HG02970 (cell line): ENCODE data around the gene KIT.

Experiments used
- ATAC-seq: cut with Tn5 transposase; IDR thresholded peaks from one replicate; pipeline ENCODE4 v1.9.1; 2021; ENCODE audit warnings: mild to moderate bottlenecking, moderate library complexity, moderate number of reproducible peaks; ENCODE audit not compliant: unreplicated experiment, low FRiP score

KIT gene

DNA sequence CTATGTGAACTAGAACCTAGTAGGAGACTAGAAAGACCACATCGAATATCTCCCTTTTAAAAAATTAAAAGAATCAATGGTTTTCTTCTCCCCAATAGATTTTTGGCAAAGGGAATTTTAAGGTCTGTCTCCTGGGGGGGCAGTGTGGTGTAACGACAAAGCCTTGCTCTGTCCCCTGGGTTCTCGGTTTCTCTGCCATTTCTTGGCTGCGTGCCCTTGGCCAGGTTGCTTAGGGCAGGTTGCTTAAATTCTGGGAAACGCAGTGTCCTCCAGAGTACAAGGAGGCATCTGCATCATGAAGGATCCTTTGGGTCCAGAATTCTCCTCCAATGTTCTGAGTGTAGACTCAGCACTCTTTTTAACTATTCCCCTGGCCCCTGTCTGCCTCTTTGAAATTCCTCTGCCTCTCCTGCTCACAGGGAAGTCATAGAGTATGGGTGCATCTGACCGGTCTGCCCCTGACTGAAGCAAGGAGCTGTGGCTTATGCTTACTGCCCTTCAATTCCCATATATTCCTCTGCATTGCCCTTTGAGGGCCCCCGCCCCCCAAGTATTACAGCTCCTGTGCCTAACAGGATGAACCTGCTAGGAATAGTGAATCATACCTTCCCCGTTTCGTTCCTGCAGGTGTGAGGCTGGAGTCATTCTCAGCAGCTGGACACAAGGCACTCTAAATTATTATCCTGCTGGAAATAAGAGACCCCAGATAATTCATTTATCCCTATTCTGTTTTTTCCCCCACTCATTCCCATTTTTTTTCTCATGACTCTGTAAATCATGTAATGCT is 2.2 kb downstream of the KIT start:
- ATAC-seq: no peak

DNA sequence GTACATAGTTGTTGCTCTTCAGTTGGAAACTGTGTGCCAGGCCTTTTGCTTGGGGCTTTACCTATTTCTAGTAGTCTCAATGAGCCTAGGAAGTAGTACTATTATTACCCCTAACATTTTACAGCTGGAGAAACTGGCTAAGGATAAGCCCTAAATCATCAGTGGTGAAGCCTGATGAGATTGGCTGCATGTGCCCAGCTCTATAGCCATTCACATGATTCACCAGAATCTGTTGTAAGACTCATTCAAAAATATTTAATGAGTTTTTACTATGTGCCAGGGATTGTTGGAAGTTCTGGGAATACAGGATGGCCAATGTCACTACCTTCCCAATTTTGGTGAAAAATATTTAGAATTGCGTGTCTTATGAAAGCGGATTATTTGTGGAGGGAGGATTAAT is 2.8 kb downstream of the KIT start:
- ATAC-seq: no peak

DNA sequence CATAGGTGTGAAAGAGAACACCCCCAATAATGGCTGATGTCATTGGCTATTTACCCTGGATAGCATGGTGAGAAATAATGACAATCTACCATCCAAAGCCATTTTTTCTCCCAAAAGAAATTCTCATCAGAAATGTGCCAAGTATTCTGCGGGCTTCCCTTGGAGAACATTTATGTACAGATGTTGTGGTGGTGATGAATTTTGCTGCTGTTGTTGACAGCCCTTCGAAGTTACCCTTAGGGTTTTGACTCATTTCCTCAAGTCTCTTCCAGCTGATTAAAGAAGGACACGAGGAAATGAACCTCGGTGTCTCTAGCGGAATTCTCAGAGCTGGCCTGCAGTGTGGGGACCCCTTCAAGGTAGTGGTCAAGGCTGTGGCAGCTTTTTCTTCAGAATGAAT is 3.4 kb downstream of the KIT start:
- no peak for ATAC-seq

DNA sequence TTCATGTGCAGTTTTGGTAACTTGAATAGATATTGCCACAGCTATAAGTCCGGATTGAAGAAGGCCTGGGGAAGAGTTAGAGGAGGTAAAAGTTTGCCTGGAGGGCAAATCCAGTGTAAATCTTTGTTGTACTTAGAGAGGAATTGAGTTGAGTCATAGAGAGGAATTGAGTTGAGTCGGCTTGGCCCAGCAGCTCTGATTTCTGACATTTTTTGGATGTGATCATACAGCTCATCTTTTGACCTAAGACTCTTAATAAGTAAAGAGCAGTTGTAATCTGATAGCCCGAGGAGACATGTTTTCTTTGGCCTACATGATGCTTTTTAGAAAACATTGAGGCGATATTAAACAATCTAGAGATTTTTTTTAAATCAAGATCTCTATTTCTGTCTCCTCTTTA is 3.9 kb downstream of the KIT start:
- no peak for ATAC-seq

DNA sequence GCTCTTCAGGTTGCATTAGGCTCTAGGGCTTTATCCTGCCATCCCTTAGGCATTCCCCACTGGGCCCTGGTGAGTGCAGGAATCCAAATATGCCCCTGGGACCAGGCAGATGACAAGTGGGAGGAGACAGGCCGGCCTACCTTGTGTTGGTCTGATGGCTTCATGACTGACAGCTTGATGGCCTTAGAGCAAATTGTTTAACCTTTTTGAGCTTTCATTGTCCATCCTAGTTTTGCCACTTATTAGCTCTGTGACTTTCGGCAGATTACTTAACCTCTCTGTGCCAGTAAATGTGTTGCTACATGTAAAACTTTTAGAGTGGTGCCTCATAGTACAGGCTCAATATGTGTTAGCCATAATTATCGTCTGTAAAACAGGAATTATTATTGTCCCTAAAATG is 4.4 kb downstream of the KIT start:
- ATAC-seq: no peak

DNA sequence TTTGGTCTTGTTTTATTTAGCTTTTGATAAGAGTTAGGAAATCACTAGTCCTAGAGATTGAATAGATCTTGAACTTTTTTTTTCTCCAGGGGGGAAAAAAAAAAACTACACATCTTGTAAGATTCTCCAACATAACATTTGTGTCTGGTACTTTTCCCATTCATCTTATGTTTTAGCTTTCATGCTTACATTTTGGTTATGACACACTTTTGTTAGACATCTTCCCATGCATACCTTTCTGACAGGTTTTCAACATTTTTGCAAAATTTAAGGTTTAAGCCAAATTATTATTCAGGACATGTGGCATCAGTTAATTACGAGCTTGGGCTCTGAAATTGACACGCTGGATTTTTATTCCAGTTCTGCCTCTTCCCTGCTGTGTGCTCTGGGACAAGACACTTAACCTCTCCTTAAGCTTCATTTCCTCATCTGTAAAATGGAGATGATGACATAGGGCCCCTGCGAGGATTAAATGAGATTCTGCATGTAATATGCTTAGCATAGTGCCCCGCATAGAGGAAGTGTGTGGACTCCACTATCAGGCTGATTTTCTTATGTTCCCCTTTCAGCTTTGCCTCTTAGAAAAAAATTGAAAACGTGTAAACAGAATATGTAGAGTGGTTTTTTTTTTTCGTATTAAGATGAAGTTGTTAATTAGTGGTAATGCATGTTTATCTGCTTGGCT is 5.3 kb downstream of the KIT start:
- no peak for ATAC-seq

DNA sequence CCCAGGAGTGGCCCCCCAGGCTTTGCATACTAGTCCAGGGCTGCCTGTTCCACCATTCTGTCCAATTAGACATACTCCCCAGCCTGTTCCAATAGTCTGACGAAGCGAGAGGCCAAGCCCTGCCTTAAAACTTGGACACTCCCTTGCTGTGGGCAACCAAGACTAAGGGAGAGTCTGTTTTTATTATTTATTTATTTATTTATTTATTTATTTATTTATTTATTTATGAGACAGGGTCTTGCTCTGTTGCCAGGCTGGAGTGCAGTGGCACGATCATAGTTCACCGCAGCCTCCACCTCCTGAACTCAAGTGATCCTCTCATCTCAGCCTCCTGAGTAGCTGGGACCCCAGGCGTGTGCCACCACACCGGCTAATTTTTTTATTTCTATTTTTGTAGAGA is 6.6 kb downstream of the KIT start:
- ATAC-seq: no peak

DNA sequence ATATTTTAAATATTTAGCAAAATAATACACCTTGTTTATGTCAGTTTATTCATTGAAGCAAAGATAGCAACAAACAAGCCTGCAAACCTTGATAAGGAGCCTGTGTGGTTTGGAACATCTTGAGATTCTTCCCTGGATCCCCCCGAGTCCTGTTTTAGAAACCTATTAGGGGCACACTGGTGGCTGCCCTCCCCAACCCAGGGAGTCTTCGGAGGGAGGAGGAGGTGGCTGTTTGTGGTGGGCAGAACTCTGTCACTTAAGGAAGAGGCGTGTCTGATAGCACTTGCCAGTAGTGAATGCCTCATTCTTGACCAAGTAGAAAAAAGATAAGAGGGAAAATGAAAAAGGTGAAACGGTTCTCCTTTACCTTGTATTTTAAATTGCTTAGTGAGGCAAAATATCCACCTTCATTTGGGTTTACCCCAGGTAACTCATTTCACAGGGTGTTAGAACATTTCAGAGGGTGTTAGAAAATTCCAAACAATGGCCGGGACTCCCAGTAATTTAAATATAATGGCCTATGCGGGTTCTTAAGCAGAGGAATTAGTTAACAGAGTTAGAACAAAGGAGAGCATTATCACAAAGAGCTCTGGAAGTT is 10.4 kb downstream of the KIT start:
- no peak for ATAC-seq

DNA sequence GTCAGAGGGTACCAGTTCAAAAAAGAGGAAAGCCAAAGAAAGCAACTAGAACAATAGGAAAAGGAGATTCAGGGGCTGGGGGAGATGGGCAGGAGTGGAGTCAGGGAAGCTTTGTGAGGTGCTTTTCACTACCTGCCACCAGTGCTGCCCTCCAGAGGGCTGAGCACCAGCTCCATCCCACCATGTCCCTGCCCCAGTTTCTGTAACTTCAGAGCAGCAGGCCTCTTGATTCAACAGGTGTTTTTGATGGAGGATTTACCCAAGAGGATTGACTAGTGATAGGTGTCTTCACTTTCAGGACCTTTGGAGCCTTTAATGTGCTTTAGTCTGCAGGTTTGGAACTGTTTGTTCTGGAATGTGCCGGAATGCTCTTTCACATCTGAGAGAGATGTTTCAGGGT is 12.1 kb downstream of the KIT start:
- ATAC-seq: no peak

DNA sequence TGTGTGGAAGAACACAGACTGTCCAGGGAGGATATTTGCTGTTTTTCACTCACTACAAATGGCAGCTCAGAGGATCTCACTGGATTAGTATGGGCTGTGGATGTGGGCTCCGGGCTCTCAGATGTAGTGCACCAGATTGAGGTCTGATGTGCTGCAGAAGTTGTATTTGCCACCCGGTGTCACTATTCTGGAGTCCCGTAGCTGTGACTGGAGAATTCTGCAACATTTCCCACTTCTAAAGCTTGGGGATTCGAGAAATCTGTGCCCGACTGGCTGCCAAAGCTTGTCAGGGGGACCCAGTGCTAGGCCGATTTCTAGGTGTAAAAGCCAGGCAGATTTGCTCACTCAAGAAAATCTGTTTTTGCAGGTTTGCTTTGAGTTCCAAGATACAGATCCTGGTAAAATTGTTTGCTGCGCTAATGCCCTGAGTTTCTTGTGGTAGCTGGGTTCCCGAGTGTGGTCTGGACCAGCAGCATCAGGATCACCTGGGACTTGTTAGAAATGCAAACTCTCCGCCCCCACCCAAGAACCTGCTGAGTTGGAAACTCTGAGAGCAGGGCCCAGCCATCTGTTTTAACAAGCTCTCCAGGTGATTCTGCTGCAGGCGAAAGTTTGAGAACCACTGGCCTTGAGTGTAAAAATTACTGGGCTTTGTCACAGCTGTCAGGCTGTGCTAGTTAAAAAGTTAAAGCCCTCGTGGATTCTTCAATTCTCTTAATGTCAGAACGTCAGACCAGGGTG is 18.1 kb downstream of the KIT start:
- ATAC-seq: no peak

DNA sequence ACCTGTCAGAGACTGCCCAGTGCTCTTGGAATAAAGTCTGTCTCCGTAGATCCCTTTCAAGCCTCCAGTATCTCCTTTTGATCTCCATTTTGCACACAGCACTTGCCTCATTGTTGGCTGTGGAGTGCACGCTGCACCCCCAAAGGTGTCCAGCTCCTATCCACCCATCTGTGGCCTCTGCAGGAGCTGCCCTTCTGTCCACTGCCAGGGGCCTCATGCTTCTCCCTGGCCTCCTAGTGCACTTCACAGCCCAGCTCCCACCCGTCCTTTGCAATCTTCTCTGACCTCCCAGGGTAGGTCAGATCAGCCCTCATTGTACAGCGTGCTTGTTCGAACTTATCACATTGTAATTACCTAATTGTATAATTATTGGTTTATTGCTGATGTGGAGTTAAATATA is 18.9 kb downstream of the KIT start:
- no peak for ATAC-seq

DNA sequence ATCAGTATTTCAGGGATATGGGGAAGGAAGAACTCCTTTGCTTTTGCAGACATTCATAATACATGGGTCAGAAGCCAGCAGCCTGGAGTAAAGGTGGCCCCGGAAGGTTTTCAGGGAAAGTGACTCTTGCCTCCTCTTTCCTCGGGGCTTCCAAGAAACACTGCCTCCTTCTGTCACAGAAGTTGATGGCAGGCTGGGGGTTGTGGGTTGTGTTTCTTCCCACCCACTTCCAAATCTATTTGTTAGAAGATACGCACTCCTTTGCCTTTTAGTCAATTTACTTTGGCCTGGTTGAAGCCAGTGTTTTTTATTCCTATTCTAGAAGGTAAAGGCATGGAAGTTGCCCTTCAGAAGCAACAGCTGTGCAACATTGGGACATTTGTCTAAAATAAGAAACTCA is 19.7 kb downstream of the KIT start:
- no peak for ATAC-seq

DNA sequence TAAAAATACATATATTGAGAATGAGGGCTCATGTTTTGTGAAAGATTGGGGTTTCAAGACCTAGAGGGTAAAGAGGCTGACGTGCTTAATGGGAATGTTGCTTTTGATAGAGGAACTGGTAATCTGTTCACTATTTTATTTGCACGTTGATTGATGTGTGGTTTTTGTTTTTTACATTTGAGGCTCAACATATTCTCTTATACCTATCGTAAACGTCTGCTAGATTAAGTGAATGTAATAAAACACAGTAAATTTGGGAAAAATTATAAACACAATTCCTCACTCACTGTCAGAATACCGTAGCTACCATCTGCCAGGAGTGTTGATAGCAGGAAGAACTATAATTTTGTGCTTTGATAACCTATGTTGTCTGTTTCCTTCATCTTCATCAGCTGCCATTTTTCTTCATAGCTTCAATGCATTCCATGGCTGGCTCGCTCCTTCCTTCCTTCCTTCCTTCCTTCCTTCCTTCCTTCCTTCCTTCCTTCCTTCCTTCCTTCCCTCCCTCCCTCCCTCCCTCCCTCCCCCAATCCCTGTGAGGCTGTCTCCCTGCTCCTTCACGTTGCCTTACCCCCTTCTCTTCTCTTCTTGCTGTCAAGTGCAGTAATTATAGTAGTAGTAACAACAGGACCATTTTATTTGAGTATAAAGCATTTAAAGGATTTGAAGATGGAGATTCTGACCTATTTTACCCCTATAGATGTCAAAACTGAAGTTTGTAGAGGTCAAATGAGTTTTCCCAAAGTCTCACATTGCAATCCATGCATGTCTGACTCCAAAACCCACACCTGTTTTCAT is 20.3 kb downstream of the KIT start:
- ATAC-seq: no peak

DNA sequence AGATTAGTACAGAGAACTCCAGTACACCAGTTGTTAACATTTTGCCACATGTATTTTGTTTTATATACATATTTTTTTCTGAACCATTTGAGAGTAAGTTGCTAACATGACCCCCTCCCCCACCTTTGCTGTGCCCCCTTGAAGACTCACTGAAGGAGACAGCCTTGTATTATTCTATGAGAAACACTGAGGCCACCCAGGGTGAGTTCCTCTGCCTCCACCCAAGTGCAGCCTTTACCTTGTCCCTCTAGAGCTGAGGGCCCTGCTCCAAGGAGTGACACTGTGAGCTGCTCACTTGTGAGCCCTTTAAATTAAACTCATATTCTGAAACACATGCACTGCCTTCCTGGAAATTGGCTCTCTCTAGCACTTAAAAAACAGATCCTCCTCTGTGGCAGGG is 21.1 kb downstream of the KIT start:
- ATAC-seq: no peak

DNA sequence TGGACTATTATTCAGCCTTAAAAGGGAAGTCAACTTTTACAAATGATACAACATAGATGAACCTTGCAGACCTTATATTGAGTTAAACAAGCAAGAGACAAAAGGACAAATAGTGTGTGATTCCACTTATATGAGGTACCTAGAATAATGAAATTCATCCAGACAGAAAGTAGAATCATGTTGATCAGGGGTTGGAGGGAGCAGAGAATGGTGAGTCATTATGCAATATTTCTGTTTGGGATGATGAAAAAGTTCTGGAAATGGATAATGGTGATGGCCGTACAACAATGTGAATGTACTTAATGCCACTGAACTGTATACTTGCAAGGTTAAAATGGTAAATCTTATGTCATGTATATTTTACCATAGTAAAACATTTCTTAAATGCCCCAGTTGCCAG is 22.1 kb downstream of the KIT start:
- no peak for ATAC-seq

DNA sequence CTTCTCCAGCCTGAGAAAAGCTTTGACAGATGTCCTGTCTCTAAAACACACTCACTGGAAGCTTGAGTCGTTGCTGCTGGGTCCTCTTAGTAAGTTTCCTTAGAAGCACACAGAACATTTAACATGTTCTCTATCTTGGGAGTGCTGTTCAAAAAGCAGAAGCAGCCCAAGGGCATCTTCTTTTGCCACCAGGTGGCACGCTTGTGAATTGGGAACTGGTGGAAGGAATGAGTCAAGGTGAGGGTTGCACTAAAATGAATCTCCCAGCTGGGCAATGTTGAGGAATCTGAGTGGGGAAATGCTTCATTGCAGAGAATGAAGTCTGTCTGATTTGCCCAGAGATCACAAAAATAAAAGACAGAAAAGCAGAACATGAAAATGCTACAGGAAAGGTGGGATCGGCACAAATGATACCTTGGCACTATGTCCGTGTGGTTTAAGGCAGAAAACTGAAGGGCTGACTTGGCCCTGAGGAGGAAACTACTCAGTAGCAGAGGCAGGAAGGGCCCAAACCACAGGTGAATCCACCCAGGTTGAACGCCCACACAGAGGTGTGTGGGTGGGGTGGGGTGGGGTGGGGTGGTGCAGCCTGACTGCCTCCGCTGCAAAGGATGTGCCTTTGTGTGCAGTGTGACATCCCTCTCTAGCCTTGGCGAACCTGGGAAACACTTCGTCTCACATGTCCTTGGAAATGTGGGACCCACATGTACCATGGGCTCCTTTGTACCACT is 26.0 kb downstream of the KIT start:
- no peak for ATAC-seq

DNA sequence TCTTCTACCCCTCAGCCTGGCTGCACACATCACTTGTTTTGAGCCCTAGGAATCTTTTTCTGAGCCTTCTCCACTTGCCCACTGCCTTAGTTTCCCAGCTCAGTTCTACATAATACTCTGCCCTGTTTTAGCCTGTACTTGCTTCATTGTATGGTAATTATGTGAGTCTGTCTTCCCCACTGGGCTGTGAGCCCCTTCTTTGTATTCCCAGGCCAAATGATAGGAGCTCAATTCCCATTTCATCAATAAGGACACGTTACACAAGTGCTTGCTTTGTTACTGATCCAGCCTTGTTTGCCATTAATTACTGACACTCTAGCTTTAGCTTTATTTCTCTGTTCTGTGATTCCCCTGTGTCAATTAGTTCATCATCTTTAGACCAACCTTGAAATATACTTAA is 28.1 kb downstream of the KIT start:
- no peak for ATAC-seq

DNA sequence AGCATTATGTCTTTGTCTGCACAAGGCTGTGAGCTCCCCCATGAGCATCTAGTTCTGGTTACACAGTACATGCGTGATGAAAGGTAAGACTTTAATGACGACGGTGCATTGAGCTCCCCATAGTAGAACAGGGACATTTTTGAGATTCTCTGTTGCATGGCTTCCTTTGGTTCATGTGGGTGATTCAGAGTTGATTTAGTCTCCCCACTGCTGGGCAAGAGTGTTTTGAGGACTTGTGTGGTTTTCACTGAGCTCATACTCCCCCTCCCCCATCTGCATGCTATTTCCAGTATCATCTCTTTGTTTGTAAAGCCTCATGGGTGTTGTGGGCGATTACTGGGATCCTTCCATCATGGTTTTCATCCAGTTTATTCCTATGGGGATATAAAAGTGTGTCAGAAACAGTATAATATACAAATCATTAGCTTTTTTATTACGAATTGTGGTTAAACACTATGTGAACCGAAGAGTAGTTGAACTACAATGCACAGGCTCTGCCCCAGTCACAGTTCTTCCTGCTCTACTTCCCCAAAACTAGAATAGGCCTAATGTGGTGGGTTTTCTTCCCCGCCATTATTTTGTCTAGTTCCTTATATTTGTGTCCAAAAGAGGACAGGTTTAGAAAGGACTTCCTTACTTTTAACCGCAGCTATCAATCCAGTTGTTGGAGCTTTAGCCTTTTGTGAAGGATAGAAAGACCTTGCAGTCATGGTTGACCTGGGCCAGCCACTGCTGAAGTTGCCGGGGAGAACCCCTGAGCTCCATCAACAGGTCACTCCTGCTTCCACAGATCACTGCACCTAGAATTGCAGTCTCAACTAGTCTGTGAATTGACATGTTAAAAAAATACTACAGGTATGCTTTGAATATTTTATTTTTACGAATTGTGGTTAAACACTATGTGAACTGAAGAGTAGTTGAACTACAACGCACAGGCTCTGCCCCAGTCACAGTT is 30.4 kb downstream of the KIT start:
- ATAC-seq: no peak

DNA sequence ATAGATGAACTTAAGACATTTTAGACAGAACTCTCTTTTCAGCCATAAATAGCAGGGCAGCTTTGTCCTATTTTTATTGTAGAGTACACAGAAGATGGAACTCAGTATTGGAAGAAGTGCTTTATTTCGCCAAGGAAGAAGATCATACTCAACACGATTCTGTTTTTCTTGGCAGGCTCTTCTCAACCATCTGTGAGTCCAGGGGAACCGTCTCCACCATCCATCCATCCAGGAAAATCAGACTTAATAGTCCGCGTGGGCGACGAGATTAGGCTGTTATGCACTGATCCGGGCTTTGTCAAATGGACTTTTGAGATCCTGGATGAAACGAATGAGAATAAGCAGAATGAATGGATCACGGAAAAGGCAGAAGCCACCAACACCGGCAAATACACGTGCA is 37.6 kb downstream of the KIT start:
- ATAC-seq: no peak
